DMS79 treated with DMSO at 0.1 percent for 48 hours (cell line): ENCODE results near the gene TWNK.
"Not testable (repeated sequence)": the region's sequence is repeated elsewhere in the genome, so short reads cannot be mapped to it uniquely, and the experiment has no call there.

ENCODE experiments used
- DNase-seq: peaks from one replicate; lab custom pipeline; 2025; lab: John Stamatoyannopoulos, UW

Gene TWNK

DNA sequence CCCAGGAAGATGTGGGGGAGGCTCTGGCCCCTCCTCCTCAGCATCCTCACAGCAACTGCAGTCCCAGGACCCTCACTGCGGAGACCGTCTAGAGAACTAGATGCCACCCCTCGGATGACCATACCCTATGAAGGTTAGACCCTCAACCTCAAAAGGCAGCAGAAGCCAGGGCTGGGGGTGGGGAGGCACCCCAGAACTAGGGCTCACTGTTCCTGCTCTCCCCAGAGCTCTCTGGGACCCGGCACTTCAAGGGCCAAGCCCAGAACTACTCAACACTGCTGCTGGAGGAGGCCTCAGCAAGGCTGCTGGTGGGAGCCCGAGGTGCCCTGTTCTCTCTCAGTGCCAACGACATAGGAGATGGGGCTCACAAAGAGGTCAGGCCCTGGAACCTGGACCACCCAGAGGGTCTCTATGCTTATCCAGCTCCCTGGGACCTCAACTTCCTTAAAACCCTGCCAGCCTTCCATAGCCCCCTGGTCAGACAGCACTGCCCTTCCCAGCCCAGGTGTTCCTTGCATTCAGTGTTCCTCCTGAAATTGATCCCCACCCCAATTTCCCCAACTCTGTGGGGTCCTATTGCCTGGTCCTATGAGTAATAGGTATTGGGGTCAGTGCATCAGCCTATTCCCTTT lies 14.3 kb upstream of the TWNK start:
- no peak for DNase-seq

DNA sequence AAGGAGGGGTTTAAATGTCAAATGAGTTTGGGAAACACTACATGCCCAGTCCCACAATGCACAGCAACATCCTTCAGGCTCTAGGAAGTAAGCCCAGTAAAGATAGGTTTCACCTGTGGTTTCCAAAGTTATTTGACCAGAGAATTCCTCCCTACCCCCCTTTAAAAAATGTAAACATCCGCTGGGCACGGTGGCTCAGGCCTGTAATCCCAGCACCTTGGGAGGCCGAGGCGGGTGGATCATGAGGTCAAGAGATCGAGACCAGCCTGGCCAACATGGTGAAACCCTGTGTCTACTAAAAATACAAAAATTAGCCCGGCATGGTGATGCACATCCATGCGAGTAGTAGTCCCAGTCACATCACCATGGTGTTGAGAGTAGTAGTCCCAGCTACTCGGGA lies 11.9 kb upstream of the TWNK start:
- not testable (repeated sequence) for DNase-seq

DNA sequence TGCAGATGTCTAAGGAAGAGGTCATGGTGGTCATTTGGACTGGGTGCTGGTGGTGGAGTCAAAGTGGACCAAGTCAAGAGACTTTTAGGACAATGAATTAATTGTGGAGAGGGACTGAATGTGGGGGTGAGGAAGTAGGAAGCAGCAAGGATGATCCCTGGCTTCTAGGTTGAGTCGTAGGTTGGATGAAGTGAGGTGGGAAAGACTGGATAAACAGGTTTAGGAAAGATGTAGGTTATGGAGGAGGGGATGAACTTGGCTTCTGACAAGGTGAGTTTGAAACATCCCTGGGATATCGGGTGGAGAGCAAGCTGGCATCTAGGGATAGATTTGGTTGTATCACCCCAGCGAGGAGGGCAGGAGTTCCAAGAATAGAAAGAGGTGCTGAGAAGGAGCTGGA lies 10.4 kb upstream of the TWNK start:
- DNase-seq = no peak

GRCh38 chr10:100977436-100977835 lies 9.9 kb upstream of the TWNK start:
- no peak for DNase-seq

DNA sequence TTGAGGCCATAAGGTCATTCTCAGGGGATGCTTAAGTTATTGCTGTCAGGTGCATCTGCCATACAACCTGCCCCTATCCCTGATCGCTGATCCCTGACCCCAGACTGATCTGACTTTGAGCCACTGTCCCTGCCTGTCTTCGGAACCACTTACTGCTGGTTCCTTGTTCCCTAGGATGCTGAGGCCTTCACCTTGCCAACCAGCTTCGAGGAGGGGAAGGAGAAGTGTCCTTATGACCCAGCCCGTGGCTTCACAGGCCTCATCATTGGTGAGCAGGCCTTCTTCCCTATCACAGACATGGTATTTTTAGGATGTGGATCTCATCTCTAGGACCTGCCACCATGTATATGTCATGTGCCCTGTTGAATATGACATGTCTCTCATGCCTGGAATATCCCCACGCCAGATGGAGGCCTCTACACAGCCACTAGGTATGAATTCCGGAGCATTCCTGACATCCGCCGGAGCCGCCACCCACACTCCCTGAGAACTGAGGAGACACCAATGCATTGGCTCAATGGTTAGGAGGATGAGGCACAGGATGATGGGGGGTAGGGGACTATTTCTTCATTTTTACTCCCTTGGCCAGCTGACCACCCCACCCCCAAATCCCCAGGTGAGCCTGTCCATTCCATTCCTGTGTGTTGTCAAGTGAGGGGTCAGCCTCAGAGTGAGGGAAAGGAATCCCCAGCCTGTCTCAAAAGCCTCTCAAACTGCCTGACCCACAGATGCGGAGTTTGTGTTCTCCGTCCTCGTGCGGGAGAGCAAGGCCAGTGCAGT lies 9.0 kb upstream of the TWNK start:
- no peak for DNase-seq

GRCh38 chr10:100978901-100979195 lies 8.5 kb upstream of the TWNK start:
- DNase-seq = no peak

DNA sequence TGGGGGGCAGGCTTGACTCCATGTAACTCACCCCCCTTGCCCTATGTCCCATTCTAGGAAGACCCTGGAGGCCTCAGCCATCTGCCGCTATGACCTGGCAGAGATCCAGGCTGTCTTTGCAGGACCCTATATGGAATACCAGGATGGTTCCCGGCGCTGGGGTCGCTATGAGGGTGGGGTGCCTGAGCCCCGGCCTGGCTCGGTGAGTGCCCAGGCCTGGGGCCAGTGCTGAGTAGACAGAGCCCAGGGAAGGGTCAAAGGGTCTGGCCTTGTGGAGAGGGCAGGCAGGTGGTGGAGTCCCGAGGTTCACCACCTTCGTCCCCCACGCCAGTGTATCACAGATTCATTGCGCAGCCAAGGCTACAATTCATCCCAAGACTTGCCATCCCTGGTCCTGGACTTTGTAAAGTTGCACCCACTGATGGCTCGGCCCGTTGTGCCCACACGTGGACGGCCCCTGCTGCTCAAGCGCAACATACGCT lies 7.5 kb upstream of the TWNK start:
- DNase-seq = no peak

- no peak for DNase-seq
Measured at GRCh38 chr10:100980311-100980710, 7.0 kb upstream of the TWNK start.

GRCh38 chr10:100980711-100981110 lies 6.6 kb upstream of the TWNK start:
- DNase-seq = no peak

DNA sequence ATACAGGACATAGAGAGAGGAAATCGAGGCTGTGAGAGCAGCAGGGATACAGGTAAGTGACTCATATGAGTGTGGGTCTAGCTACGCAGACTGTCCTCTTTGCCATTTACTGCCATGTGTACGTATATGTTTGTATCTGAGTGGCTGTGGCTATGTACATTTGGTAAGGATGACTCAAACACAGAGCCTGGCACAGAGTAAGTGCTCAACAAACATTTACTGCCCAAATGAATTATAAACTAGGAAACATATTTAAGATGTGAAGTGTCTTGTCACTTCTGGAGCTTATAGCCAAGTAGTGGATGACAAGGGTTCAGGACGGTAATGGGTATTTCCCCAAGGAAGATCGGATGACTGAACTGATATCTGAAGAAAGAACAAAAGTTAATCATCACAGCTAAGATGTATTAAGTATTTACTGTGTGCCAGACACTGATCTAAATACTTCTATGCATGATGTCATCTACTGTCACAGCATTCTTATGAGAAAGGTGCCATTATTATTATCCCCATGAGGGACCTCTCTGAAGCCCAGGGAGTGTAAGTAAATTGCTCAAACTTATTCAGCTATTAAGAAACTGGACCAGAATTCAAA lies 6.1 kb upstream of the TWNK start:
- no peak for DNase-seq

- no peak for DNase-seq
Measured at GRCh38 chr10:100982916-100983830, 4.2 kb upstream of the TWNK start.

- no peak for DNase-seq
Measured at GRCh38 chr10:100983868-100984671, 3.3 kb upstream of the TWNK start.

GRCh38 chr10:100984672-100985177 lies 2.6 kb upstream of the TWNK start:
- no peak for DNase-seq

DNA sequence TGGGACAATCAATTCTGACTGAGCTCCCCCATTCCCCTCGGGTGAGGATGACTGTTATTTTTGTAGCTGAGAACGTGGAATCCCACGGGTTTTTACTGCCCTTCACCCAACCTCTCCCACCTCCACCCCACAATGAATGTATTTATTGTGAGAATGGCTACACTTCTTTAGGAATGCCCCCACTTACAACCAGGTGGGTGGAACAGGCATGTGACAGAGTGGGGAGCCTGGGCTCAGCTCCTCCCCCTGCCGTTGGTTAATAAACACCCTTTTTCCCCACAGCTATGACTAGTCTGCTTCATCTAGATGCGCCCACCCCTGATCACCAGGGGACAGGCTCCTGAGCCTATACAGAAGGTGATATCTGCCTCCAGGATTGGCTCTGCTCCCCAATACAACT lies 2.0 kb upstream of the TWNK start:
- DNase-seq = no peak

- no peak for DNase-seq
Measured at GRCh38 chr10:100986623-100986951, 756 bp upstream of the TWNK start.

- DNase-seq = no peak
Measured at GRCh38 chr10:100987685-100988049, 324 bp downstream of the TWNK start.

GRCh38 chr10:100988166-100988565 lies 823 bp downstream of the TWNK start:
- DNase-seq = no peak

- DNase-seq = no peak
Measured at GRCh38 chr10:100989088-100989487, 1.7 kb downstream of the TWNK start.

DNA sequence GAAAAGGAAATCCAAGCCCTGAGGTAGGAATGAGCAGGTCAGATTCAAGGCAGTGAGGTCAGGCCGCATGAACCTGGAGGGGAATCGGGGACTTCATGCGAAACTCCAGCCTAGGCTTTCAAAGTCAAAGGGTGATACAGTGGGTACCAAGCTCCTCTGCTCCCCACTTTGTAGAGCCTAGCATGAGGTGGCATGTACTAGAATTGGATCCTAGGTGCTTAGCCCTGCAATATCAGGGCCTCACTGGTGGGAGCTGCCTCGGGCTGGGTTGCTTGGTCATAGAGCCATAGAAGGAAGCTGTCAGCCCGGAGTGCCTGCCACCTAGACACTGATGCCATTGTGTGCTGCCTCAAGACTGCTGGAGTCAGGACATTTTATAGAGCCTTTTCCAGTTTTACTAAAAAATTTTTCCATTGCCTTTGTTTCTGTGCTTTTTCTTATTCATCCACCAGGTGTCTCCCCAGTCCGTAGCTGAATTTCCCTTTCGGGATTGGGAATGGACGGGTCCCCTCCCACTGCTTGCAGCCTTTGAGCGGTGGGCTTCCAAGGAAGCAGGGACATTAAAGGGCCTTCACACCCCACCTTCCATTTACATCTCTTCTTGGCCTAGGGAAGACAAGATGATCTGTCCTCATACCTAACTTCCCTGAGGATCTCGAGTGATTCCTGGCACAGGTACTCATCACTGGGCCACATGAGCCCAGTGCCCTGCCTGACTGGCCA lies 6.8 kb downstream of the TWNK start:
- no peak for DNase-seq

GRCh38 chr10:100995181-100995580 lies 7.8 kb downstream of the TWNK start:
- DNase-seq = no peak
